Daoy (cell line): ENCODE data around the gene ZNF473. TPM values are rescaled to one million over a fixed set of nuclear protein-coding genes. Genes with fewer than 3 reads are reported as not detected.
A peak's percentile ranks its signal among the peaks of the same experiment; 100 is the strongest.
"Not testable (repeated sequence)": the region's sequence is repeated elsewhere in the genome, so short reads cannot be mapped to it uniquely, and the experiment has no call there.

Experiments used
- DNase-seq: peaks from one replicate; pipeline ENCODE4 v3.0.0-alpha.2; 2015; ENCODE audit warnings: low read depth
- total RNA-seq: library from RNA; depleted of rRNA; stranded (reverse); fragments of >200 nt; shearing (Covaris generic); gene quantifications from 2 replicates; pipeline ENCODE4 v1.2.3, GENCODE V29; 2014

ZNF473 gene
- total RNA-seq, 1 experiment from 2014 or later: 20.0 TPM

DNA sequence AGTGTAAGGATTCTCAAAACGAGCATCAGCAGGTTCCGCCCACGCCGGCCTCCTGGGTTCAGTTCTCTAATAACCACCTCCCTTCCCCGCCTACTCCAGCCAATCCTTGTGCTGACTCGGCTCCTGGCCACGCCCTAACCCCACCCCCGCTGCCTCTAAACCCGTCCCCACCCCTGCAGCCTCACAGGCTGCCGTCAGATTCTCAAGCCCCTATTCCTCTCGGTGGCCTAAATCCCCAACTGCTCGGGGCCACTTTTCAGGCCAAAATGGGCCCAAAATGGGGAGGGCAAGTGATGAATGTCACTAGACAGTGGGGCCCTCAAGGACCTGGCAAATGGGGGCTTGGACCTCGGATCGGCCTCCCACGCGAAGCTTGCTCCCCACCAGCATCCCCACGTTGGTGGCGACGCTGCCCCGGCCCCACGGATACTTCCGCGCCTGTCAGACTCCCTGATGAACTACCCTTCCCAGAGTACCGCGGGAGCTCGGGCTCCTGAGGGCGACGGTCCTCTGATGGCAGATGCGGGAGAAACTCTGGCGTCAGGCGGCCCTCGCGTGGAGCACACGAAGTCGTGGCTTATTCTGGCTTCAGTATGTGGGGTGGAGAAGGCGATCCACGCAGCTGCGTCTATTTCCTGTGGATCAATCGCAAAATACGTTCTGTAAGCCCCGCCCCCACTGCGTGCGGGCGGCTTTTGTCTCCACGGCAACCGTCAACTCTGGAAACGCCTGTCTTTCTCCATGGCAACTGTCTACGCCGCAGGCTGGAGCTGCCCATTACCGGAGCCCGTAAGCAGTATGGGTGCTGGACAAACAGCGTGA is 24.8 kb downstream of the ZNF473 start:
- peak; percentile 90 for DNase-seq

DNA sequence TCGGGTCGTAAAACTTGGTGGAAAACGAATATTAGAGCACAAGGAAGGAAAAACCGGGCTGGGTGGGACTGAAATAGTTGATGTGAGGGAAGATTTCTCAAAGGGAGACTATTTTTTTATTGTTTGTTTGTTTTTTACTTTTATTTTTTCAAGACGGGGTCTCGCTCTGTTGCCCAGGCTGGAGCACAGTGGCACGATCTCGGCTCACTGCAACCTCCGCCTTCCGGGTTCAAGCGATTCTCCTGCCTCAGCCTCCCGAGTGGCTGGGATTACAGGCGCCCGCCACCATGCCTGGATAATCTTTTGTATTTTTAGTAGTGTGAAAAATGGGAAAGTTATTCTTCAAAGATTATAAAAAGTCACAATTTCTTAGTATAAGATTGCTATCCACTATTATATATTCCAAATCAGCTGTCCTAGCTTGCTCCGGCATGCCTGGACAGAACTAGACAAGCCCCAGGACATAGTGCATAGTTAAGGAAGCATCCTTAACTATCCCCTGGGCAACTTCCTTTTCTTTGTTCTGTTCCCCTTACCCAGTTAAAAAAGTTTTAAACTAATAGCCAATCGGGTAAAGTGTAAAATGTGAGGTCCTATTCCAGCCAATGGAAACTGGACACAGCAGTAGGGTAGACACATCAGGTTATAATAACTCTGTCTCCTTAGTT is 25.6 kb downstream of the ZNF473 start:
- not testable (repeated sequence) for DNase-seq

DNA sequence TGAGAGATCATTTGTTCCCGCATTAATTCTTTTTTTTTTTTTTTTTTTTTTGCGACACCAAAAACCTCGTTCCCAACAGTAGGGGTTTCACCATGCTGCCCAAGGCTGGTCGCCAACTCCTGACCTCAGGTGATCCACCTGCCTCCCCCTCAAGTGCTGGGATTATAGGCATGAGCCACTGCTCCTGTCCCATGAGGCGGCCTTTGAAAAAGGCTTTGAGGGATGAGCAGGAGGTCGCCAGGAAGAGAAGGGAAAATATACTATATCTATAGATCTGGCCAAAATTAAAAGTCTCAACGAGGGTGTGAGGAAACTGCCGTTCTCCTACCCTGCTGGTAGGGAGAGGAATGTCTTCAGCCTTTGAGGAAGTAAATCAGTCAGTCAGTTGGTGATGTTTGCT is 26.2 kb downstream of the ZNF473 start:
- DNase-seq: no peak

DNA sequence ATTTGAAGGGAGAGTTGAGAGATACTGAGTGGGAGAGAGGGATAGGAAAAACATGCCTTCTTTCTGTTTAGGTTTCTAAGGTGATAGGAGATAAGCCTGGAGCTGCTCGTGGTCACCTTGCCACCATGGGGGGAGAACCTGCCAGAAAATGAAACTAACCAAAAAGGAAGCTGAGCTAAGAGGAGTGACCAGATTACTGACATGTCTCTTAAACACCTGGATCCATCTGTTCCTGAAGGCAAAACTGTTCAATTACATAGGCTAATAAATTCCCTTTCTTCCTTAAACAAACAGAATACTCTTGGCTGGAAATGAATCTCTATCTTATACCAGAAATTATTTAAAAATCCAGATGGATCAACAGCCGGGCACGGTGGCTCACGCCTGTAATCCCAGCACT is 27.3 kb downstream of the ZNF473 start:
- DNase-seq: no peak

DNA sequence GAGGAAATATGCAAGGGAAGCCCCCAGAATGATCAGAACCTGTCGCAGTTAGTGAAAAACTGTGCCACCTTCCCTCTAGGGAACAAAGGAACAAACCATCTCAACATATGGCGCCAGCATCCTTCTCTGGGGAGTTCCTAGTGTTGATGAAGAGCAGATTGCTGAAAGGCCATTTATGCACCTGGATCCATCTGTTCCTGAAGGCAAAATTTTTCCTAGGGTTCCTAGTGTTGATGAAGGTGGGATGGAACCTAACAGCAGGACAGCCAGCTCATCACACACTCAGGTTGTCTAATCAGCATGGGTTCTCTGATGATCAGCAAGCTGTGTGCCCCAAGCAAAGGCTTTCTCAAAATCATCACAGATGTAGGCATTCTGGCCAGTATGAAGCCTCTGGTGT is 32.6 kb downstream of the ZNF473 start:
- DNase-seq: no peak

DNA sequence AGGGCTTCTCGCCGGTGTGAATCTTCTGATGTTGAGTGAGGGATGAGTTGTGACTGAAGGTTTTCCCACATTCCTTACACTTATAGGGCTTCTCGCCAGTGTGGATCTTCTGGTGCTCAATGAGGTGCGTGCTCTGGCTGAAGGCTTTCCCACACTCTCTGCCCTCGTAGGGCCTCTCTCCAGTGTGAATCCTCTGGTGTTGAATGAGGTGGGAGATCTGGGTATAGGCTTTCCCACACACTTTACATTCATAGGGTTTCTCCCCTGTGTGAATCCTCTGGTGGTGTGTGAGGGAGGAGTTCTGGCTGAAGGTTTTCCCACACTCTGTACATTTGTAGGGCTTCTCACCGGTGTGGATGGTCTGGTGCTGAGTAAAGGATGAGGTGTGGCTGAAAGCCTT is 33.2 kb downstream of the ZNF473 start:
- no peak for DNase-seq

DNA sequence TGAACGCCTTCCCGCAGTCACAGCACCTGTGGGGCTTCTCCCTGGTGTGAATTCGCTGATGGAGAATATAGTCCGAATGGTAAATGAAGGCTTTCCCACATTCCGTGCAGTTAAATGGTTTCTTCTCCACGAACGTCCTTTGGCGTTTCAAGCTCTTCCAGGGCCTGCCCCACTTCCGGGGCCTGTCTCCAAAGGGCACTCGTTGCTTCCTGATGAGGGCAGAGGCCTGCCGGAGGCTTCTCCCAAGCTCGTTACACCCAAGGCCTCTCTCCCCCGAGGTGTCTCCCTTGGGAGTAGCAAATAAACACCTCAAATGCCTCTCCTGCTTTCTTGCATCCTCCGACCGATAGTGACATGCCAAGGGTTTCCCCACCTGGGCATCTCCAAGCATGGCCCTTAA is 34.3 kb downstream of the ZNF473 start:
- no peak for DNase-seq

DNA sequence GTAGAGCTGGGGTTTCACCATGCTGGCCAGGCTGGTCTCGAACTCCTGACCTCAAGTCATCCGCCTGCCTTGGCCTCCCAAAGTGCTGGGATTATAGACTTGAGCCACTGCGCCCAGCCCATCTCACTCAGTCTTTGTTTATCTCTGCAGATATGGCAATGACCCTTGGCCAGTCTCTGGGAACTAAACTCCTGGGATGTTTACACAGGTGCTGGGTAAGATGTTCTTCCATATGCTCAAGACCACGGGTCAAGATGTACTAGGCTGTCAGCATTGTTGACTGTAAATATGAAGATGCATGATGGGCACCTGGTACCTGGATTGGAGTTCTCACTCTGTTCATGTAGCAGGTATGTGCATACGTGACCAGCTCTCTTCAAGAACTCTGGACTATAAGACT is 35.8 kb downstream of the ZNF473 start:
- no peak for DNase-seq

DNA sequence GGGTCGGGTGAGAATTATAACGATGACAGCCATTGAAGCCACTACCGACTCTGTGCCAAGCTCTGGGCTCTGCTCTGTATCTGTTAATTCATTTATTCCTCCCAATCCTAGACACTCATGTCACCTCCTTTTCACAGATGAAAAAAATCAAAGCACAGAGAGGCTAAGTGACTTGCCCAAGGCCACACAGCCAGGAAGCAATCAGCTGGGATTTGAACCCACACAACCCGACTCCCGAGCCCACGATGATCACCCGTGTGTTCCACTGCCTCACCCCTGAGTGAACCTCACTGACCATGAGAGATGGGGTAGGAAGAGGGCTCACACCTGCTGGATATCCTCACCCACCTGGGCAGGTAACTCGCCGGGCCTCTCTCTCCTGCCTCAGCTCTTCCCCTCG is 40.1 kb downstream of the ZNF473 start:
- DNase-seq: no peak

DNA sequence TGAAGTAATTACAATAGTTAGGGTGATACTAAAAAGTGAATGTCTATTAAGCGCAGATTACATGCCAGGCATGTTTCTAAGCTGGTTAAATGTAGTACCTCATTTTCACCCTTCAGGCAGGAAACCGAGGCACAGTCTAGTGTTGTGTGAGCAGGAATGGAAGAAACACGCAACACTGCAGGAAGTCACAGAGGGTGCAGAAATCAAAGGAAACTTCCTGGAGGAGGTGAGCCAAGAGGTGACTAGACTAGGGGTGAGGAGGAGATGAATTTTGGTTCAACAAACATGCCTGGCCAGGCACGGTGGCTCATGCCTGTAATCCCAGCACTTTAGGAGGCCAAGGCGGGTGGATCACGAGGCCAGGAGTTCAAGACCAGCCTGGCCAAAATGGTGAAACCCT is 41.8 kb downstream of the ZNF473 start:
- DNase-seq: no peak

DNA sequence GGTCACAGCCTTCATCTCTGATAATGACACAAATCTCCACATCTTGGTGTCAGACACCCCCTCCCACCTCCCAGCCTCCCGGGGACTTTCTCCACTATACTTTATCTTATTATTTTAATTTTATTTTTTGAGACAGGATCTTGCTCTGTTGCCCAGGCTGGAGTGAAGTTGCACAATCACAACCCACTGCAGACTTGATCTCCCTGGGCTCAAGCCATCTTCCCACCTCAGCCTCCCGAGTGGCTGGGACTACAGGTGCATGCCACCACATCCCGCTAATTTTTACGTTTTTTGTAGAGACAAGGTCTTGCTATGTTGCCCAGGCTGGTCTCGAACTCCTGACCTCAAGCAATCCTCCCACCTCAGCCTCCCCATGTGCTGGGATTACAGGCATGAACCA is 42.6 kb downstream of the ZNF473 start:
- DNase-seq: not testable (repeated sequence)

DNA sequence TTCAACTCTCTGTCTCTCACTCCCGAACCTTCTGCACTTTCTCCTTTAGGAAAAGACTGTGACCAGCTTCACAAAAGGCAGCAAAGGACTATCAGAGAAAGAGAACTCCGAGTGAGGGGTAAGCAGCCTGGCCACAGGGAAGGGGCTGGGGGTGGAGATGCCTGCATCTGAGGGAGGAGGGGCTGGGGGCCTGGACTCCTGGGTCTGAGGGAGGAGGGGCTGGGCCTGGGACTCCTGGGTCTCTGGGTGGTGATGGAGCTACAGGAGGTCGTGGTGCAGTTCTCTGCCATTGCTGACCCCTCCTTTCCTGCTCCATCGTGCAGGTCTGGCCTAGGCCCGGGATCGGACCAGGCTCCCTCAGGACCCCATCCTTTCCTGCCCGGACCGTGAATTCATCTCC is 49.3 kb downstream of the ZNF473 start:
- DNase-seq: not testable (repeated sequence)

DNA sequence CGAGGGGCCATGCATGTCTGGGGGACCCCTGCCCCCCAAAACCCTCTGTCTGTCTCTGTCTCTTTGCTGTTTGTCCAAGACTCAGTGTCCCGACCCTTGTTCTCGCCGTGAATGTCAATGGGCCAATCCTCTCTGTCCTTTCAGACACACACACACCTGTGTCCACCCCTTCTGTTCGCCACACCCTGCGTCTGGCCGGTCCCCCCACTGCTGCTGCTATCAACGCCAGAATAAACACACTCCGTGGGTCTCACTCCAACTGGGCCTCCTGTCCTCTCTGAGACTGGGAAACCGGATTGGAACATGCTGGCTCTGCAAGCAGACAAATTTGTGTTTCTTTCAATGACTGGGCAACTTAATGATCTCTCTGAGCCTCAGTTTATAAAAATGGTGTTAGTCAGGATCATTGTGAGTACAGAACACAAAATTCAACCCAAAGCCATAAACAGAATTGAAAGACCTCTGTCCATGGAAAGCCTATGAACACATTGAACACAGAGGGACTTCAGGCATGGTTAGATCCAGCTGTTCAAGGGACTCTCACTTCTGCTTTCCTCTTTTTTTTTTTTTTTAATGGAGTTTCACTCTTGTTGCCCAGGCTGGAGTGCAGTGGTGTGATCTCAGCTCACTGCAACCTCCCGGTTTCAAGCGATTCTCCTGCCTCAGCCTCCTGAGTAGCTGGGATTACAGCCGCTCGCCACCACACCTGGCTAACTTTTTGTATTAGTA is 50.0 kb downstream of the ZNF473 start:
- not testable (repeated sequence) for DNase-seq

DNA sequence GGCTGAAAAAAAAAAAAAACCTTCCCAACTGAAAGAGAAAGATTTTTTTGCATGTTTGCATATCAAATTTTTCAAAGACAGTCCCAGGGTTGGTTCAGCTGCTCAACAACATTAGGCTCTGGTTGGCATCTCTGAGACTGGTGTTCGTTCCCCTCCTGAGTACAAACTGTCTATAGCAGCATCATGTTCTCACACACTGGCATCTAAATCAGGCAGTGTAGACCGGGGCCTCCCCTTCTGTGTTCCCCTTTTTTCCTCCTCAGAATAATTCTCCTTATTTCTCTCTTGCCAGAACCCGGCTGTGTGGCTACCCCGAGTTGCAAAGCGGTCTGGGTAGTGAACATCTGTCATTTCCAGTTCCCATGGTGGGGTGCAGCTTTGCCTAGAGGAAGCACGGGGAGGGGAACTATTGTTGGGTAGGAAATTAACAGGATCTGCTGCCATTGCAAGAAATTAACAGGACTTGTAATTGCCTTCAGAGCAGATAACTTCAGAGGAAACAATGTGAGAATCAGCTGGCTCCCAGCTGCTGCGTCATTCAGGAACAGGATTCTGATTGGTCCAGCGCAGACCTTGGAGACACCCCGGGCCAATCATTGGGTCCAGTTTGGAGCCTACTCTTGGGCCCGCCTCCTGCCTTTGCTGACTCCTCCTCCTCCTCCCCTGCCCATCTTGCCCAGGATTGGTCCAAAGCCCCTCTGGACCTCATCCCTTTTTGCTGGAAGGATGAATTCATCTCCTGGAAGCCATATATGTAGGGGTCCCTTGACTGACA is 51.0 kb downstream of the ZNF473 start:
- DNase-seq: not testable (repeated sequence)

DNA sequence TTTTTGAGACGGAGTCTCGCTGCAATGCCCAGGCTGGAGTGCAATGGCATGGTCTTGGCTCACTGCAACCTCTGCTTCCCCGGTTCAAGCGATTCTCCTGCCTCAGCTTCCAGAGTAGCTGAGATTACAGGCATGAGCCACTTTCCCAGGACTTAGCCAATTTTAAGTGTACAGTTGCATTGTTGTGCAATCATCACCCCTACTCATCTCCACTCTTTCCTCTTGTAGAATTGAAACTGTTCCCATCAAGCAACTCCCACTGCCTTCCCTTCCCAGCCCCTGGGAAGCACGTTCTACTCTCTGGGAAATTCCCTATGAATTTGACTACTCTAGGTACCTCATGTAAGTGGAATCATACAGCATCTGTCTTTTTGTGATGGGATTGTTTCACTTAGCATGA is 53.2 kb downstream of the ZNF473 start:
- DNase-seq: not testable (repeated sequence)

DNA sequence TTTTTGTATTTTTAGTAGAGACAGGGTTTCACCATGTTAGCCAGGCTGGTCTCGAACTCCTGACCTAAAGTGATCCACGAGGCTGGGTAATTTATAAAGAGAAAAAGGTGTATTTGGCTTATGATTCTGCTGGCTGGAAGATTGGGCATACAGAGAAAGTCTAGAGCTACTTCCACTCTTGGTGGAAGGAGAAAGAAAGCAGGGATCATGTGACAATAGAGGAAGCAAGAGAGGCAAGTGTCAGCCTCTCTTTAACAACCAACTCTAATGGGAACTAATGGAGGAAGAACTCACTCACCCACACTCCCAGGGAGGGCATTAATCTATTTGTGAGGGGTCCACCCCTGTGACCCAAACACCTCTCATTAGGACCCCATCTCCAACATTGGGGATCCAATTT is 58.6 kb downstream of the ZNF473 start:
- DNase-seq: not testable (repeated sequence)

DNA sequence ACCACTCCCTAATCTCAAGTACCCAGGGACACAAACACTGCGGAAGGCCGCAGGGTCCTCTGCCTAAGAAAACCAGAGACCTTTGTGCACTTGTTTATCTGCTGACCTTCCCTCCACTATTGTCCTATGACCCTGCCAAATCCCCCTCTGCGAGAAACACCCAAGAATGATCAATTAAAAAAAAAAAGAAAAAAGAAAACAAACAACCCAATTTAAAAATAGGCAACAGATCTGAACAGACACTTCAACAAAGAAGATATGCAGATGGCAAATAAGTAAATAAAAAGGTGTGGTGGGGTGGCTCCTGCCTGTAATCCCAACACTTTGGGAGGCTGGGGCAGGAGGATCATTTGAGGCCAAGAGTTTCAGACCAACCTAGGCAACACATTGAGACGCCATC is 61.3 kb downstream of the ZNF473 start:
- not testable (repeated sequence) for DNase-seq

DNA sequence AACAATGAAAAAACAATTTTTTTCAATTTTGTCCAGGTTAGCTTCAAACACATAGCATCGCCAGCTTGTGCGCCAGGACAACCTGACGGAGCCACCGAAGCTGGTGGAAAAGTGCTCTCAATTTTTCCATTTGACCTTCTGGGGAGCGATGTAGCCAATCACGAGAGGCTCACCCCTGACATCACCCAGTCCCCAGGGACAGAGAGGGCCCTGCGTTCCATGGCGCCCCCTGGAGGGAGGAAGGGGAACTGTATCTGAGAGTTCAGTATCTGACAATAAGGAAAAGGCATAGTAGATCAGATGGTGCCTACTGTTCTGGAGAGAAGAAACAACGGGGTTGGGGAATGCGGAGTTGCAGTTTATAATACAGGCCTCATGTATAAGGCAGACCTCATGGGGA is 64.9 kb downstream of the ZNF473 start:
- DNase-seq: peak; percentile 44

DNA sequence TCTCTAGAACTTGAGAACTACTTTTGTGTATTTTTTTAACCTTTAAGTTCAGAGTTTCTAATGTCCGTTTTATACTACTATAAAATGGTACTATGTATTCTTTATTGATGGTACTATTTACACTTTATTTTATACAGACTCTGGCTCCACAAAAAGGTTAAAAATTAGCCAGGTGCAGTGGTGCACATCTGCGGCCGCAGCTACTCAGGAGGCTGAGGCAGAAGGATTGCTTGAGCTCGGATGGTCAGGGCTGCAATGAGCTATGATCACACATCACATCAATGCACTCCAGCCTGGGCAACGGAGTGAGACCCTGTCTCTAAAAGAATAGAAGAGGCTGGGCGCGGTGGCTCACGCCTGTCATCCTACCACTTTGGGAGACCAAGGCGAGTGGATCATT is 66.0 kb downstream of the ZNF473 start:
- not testable (repeated sequence) for DNase-seq

DNA sequence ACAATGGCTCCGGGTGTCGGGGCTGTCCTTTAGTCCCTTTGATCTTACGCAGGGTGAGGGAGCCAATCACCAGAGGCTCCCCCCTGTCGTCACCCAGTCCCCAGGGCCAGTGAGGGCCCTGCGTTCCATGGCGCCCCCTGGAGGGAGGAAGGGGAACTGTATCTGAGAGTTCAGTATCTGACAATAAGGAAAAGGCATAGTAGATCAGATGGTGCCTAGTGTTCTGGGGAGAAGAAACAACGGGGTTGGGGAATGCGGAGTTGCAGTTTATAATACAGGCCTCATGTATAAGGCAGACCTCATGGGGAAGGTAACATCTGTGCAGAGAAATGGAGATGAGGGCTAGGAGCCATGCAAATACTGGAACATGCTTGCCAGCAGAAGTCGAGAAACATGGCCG is 66.8 kb downstream of the ZNF473 start:
- DNase-seq: not testable (repeated sequence)

DNA sequence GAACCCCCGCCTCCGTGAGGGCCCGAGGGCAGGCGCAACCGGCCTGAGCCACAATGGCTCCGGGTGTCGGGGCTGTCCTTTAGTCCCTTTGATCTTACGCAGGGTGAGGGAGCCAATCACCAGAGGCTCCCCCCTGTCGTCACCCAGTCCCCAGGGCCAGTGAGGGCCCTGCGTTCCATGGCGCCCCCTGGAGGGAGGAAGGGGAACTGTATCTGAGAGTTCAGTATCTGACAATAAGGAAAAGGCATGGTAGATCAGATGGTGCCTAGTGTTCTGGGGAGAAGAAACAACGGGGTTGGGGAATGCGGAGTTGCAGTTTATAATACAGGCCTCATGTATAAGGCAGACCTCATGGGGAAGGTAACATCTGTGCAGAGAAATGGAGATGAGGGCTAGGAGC is 72.1 kb downstream of the ZNF473 start:
- not testable (repeated sequence) for DNase-seq

DNA sequence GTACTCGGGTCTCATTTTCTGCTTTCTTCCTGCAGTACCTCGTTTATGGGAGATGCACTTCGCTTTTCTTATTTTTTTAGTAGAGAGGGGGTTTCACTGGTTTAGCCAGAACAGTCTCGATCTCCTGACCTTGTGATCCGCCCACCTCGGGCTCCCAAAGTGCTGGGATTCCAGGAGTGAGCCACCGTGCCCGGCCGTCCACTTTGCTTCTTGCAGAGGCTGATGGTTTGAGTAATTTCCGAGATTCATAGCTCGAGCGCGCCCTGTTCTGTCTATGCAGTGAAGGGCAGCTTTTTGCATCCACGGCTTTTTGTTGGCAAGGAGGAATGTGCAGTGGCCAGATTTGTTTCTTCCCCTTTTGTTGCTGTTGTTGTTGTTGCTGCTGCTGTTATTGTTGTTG is 73.1 kb downstream of the ZNF473 start:
- DNase-seq: not testable (repeated sequence)
